ENCODE data around the gene DDX31.

DDX31 gene

DNA sequence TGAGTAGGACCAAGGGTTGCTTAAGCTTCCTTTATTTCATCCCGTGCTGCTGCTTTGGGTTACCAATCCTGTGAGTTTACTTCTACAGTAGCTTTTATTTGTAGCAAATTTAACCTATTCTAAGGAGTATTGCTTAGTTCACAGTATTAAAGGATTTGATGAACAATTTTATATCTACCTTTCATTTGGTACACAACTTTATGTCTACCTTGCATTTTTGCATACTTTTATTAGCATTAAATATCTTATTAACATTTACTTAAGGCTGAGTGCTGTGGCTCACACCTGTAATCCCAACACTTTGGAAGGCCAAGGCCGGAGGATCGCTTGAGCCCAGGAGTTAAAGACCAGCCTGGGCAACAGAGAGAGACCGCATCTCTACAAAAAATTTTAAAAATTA lies 4.7 kb upstream of the DDX31 start:
- FAIRE-seq, result no peak
- DNase-seq (ENCODE audit: insufficient read length, low spot score), result no peak

DNA sequence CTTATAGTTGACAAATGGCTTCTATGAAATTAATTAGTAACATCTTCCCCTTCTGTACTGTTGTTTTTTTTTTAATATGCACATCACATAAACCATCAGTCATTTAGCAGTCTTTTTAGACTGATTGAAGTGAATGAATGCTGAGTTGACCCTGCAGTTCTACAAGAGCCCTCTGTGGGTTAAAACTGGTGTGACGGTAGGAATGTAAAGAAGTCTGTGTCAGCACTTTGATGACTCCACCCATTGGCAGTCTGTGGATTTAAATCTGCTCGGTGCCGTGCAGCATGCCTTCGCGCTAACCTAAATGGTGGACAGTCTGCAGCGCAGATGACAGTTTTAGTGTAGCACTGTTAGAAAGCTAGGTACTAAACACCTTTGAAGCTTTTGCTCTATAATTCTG lies 3.6 kb upstream of the DDX31 start:
- FAIRE-seq, result no peak
- peak; percentile 37 for DNase-seq (ENCODE audit: insufficient read length, low spot score)

DNA sequence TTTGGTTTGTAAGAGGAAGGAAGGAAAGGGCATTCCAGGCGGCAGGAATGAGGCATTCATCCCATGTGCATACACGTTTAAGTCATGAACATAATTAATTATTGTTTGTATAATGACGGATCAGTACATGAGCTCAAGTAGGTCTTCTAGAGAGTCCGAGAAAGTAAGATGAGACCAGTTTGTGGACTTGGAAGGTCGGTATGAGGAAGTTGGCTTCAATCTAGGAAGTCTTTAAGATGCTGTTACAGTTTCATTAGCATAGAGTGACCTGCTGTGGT lies 2.6 kb upstream of the DDX31 start:
- DNase-seq (ENCODE audit: insufficient read length, low spot score) (no peak), FAIRE-seq (no peak)

DNA sequence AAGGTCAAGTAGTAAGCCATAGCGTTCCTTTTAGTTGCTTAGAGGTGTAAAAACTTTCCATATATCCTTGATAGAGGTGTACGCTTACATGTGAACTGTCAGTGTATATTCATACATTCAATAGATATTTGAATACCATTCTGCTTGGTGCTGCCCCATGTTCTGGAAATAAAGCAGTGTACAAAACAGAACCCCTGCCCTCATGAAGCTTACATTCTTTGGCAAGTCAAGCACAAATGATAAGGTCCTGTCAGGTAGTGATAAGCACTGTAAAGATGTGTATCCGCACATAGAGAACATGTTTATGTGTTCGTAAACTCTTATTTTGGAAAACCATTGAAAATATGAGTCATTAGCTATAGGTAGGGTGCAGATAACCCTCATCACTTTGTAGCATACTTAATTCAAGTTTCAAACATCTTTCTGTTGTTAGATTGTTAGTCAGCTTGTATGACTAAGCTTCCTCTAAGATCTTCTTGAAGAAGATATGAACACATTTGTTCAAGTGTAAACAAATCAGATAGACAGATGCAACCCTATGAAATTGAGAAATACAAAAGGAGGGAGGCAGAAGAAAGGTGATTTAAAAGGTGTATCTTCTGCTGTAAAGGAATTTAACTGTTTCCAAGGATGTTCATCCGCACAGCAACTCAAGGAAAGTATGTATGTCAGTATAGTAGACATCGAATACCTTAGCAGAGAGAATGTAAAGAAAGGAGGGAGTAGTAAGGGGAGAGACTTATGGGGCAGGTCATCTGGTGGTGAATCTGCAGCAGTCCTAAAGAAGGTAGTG lies 2.0 kb upstream of the DDX31 start:
- DNase-seq (ENCODE audit: insufficient read length, low spot score) (no peak), FAIRE-seq (no peak)

DNA sequence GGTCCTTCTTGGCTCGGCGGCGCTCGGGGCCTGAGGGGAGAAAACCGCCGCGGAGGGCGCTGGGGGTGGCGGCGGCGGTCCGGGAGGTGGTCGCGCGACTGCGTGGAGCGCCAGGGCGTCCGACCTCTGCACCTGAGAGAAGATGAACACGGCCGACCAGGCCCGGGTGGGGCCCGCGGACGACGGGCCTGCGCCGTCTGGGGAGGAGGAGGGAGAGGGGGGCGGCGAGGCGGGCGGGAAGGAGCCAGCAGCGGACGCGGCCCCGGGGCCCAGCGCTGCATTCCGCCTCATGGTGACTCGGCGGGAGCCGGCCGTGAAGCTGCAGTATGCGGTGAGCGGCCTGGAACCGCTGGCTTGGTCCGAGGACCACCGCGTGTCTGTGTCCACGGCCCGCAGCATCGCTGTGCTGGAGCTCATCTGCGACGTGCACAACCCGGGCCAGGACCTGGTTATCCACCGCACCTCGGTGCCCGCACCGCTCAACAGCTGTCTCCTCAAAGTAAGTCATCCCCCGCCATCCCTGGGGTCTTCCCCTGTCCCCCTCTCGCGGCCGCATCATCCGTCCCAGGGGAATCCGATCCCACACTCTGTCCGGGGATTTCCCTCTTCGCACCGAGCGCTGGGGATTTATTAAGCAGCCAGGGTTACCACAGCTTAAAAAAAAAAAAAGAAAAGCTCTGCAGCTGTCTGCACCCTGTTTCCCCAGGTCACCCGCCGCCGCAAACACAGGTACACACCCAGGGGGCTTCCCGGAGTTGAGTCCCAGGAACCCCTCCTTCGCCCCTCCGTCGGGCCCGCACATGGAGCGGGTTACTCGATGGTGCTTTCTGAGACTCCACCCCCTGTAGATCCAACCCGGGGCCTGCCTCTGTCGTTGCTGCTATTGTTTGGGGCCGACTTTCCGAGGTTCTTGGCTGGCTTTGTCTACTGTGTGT lies 941 bp upstream of the DDX31 start, which contains the start of gene GTF3C4:
Gene GTF3C4 (plus strand): TSS at position 8 of the 935 bp plus-strand sequence. CDS start 135 bp downstream, at position 143.
- FAIRE-seq, result no peak
- peak; percentile 71 for DNase-seq (ENCODE audit: insufficient read length, low spot score)

DNA sequence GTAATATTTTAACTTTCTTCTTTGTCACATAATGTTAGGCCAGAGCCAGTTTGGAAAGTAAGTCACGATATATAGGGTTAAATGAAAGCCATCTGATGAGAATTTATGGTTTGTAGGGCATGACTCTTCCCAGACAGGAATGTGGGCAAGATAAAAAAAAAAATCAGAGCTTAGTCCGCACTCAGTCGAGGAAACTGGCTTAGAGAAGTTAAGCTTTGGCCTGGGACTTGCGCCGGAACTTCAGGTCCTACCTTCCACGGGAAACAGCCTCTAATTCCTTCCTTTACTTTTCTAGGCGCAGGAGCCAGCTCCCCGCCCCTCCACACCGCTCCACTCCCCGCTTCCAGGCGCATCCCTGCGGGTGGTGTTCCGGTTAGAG lies 475 bp downstream of the DDX31 start:
- FAIRE-seq (no peak), DNase-seq (ENCODE audit: insufficient read length, low spot score) (no peak)

DNA sequence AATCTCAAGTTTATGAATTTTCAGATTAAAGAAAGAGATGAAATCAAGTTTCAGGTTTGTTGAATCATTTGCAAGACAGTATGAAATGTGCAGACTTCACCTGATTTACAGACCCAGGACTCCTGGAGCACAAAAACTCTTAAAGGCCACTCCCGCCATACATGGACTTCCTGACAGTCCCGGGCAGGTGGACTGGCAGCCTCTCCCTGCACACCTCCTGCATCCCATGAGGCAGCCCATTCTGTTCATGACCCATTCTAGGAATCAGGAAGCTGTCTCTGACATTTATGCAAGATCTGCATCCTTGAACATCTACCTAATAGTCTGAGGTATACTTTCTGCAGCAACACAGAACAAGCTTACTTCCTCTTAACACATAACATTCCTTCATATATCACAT lies 5.9 kb downstream of the DDX31 start:
- FAIRE-seq (no peak), DNase-seq (ENCODE audit: insufficient read length, low spot score) (no peak)

DNA sequence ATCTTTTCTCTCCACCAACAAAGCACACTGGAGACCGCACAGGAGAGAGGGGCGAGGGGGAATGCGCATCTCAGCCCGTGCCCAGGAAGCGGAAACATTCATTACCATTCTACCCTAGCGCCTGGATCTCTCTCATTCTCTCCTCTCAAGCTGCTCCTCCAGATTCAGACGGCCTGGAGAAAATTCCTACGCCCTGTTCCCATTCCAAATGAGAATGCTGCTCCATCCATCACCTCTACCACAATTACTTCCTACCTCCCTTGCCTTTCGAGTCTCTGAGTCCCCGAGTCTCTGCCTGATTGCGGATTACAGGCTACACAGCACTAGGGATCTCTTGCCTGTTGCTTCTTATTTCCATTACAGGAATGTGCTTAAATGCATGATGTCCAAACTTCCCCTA lies 6.7 kb downstream of the DDX31 start:
- DNase-seq (ENCODE audit: insufficient read length, low spot score) (no peak), FAIRE-seq (no peak)

DNA sequence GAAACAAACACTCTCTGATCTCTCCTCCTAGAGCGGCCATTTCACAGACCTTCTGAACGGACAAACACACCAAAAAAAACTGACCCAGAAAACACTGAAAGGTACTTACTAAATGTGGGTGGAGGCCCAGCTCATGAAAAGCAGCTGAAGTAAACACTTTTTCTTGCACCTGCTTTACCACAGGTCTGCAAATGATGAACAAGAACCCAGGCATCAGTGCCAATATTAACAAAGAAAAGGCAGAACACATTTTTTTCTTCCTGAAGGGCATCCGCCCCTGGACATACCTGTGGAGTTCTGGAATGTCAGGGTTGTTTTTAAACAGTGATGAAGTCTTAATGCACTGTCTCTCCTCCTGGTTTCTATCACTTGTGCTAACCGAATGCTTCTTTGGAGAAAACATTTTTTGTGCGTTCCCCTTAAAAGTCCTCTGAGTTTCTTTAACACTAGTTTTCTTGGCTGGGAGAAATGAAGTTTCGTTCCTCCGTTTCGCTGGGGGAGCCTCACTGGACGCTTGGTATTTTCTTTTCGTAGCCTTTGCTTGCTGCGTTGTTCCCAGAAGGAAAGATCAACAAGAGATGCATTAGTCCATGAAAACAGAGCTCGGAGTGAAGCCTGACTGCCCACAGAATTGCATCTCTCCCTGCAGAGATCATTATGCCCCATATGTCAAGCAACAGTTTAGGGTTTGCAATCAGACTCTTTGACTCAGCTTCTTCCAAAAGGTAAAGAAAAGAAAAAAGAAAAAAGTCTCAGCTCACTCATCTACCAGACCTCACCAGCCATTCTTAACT lies 7.4 kb downstream of the DDX31 start:
- FAIRE-seq (no peak), DNase-seq (ENCODE audit: insufficient read length, low spot score) (no peak)

DNA sequence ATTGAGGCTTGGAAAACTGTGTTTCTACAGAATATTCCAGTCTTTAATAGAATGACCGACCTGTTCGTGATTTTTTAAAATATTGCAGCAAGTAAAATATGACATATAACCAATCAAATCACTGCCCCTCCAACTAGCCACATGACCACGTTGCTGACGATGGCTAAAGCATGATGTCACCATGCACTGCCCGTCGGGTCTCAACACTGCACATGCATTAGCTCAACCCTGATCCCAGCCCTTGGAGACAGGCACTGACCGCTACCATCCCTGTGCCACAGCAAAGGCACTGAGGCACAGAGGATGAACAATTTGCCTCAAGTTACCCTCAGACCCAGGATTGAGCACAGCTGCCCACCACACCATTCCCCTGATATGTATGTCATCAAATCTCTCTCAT lies 13.5 kb downstream of the DDX31 start:
- DNase-seq (ENCODE audit: insufficient read length, low spot score), result no peak
- no peak for FAIRE-seq

DNA sequence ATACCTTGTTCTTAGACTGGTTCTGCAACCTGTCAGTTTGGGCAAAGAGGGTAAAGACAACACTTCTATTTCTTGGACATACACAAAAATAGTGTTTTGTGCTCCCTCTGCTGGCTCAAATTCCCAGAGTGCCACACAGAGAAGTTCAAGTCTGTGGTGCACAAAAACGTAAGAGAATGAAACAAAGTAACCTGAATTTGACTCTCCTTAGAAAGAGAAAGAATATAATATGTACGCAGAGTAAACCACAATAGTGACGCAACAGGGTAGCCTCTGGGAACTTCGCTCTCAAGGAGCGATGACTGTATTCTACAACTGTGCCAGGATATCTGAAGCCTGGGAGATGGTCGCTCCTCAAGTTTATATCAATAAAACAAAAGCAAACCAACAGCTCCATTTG lies 18.5 kb downstream of the DDX31 start:
- DNase-seq (ENCODE audit: insufficient read length, low spot score) (no peak), FAIRE-seq (no peak)

DNA sequence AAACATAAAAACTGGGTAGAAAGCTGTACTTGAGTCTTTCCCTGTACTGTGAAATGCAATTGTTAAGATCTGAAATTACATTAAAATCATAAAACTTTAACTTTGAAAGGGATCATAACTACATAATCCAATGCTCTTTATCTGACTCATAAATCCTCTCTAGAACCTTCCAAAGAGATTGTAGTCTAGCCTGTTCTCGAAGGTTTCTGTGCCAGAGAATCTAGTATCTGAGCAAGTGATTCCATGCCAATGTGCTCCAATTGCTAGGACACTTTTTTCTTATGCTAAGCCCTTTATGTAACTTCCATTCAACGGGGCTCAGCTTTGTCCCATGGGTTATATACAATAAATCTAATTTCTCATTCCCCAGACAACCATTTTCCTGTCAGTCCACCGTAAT lies 21.1 kb downstream of the DDX31 start:
- no peak for FAIRE-seq

DNA sequence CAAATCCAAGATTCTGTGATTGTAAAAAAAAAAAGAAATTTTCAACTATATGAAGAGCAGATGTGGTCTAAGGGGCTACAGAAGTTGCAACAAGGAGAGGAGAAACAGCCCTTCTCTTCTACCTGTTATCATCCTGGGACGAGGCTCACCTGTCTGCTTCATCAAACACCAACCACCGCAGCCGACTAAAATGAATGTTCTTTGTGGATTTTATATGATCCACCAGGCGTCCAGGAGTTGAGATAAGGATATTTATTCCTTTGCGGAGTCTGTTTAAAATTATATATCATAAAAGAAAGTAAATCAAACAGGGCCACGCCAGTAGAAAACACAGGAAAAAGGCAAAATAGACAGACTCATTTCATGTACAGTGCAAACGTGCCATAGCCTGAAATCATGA lies 21.5 kb downstream of the DDX31 start:
- DNase-seq (ENCODE audit: insufficient read length, low spot score) (no peak), FAIRE-seq (no peak)

More for the DNA sequence above, 21.1 kb downstream of the DDX31 start:
- no peak for DNase-seq (ENCODE audit: insufficient read length, low spot score)

DNA sequence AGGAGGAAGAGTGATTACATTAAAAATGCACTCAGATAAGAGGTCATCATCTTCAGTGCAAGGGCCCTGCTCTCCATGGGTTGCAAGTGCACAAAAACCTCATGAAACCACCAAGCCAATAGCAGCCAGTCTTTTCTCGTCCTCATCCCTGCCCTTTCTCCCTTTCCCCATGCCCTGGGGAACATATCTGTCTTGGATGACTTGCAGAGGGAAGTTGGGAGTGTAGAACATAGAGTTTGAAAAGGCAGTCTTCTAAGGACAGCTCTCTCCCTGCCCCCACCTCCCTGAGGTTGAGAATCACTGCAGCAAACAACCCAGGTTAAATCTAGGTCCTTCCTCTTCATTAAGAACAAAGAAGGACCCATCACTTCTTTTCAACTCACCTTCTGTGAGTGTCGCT lies 22.0 kb downstream of the DDX31 start:
- FAIRE-seq, result no peak

DNA sequence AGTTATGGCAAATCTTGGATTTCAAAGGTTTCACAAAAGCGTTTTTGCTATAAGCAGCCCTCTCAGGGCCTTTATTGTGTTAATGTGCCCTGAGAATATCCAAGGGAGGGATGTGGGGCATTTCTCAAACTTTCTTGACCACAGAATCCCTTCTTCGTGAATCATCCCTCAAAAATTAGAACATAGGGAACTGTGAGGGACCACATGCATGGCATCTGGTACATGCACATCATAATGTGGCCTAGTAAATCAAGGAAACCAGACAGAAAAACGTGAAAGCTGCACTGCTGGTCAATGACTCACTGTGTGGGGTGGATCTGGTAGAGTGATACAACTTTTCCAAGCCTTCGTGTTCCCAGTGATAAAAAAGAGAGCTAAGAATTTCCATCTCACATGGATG lies 22.4 kb downstream of the DDX31 start:
- peak; percentile 73 for DNase-seq (ENCODE audit: insufficient read length, low spot score)

More for the DNA sequence above, 22.0 kb downstream of the DDX31 start:
- no peak for DNase-seq (ENCODE audit: insufficient read length, low spot score)

DNA sequence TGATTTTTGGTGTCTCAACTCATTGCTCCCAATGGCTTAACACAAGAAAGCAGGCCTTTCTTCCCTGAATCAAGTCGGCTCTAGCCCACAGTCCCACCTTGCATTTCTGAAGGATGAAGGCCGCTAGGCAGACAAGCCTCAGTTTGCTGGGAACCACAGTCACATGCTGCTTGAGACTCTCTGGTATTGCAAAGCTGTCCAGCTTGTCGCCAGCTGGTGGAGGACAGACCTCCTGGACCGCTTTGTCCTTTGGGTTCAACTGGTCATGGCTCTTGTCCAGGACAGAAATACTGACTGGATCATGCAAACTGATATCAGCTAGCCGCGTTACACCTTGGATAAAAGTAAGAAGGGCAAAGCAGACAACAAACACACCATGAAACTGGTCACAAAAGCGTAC lies 23.1 kb downstream of the DDX31 start:
- no peak for DNase-seq (ENCODE audit: insufficient read length, low spot score)
- FAIRE-seq, result no peak

More for the DNA sequence above, 22.4 kb downstream of the DDX31 start:
- no peak for FAIRE-seq

DNA sequence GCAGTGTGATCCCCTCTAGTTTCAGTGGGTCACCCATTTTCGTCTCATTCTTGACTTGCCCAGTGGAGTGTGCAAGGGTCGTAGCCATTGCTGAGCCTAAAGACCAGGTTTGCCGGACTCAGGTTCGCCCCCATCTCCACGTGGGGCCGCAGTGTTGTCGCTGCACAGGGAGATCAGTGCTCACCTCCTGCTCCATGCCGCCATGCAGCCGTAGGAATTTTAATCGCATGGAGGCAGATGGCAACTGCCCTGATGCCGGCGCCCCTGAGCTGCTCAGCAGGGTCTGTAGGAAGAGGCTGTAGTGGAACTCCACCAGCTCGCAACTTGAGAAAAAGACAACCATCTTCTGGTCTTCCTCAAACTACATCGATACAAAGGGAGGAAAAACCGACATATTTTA lies 24.1 kb downstream of the DDX31 start:
- DNase-seq (ENCODE audit: insufficient read length, low spot score), result no peak
- FAIRE-seq, result no peak

DNA sequence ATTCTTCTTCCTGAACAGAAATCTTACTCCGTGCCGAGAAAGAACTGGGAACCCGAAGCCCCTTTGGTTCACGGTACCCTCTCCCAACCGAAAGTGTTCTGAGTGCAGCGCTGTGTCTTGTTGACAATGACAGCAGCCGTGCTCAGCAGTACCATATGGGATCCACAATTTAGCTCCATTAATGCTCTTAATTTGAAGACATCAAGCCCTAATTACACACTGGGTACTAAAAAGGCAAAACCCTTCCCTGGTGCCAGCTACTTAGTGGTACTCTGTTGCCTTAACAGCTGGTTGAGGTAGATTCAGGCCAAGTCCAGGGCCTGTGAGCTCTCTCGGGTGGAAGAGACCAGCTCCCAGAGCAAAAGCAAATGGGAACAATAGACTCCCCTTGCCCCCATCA lies 24.5 kb downstream of the DDX31 start:
- DNase-seq (ENCODE audit: insufficient read length, low spot score) (no peak), FAIRE-seq (no peak)

DNA sequence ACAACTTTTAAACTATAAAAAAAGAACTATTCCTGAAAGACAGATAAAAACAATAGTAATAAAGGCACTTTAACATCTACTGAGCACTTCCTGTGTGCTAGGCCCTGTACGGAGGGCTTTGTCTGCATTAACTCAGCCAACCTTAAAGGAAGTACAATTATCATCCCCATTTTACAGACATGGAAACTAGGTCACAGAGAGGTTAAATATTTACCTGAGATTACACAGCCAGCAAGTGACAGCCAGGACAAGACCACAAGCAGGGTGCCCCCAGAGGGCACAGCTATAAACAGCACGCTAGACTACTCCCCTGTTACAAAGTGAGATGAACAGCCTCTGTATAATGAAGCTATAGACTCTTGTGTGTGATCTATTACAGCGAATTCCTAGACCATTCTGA lies 25.5 kb downstream of the DDX31 start:
- DNase-seq (ENCODE audit: insufficient read length, low spot score), result no peak
- FAIRE-seq, result no peak

DNA sequence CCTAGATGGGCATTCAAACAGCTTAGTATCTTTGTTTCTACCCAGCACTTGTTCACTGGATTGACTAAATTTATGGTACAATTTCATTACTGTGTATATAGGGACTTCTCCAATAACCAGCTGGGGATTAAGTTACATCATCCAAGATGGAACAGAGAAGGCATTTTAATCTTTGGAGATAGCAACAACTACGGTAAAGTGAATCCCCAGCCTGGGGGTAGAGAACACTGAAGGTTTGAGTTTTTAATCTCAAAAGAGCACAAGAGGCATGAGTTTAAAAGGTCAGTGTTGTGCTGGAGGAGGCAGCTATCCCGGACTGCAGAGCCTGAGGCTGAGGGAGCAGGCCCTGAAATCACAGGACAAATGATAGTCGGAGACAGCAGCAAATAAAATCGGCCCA lies 28.6 kb downstream of the DDX31 start:
- FAIRE-seq (no peak), DNase-seq (ENCODE audit: insufficient read length, low spot score) (no peak)

DNA sequence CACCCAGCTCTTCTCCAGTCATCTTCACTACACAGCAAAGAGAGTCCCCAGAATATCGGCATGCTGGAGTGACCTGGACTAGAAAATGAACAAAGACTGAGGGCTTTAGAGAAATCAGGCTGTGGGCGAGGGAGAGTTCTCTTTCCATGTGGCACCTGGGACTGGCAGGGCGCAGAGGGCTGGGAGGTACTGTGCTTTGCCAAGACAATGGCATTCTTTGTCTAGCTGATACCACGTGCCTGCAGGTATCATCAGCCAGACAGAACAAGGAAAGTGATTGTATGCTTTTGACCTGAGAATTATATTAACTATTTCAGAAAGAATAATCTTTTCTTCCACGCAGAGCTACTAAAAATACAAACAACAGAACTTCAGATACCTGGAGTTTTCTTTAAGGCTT lies 30.5 kb downstream of the DDX31 start:
- no peak for DNase-seq (ENCODE audit: insufficient read length, low spot score)
- FAIRE-seq, result no peak
